NCI-H524 (cell line): ENCODE results near the gene CRYBG3.
"Not testable (repeated sequence)": the region's sequence is repeated elsewhere in the genome, so short reads cannot be mapped to it uniquely, and the experiment has no call there.

ENCODE experiments used
- DNase-seq, 2 experiments: peaks; one replicate each; lab custom pipeline; 2025; lab: John Stamatoyannopoulos, UW

CRYBG3 gene

DNA sequence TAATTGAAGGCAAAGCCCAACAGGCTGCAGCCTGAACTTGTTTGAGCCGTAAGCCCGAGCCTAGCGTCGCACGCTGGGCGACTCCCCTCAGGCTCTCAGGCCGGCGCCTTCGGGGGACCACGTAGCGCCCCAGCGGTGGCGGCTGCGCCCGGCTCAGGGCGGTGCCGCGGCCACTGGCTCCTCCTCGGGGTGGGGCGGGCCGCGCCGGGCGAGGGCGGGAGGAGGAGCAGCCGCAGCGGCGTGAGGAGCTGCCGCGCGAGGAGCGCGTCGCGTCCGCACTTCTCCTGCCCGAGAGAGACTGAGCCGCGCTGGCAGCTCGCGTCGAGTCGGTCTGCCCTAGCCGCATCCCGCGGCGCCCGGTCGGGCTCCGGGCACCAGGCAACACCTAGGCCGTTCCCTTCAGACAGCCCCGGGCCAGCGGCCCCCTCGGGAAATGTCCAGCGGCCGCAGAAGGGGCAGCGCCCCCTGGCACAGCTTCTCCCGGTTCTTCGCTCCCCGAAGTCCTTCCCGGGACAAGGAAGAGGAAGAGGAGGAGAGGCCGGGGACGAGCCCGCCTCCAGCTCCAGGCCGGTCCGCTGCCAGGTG is at the start of gene CRYBG3:
Gene CRYBG3 (plus strand): TSS at position 238 of the 585 bp plus-strand sequence. CDS start 196 bp downstream, at position 434.
- peak; percentile 87 to 91 for DNase-seq

GRCh38 chr3:97772926-97773325 is 48.9 kb upstream of the CRYBG3 start:
- DNase-seq, result no peak

GRCh38 chr3:97778152-97778551 is 43.7 kb upstream of the CRYBG3 start:
- no peak for DNase-seq

DNA sequence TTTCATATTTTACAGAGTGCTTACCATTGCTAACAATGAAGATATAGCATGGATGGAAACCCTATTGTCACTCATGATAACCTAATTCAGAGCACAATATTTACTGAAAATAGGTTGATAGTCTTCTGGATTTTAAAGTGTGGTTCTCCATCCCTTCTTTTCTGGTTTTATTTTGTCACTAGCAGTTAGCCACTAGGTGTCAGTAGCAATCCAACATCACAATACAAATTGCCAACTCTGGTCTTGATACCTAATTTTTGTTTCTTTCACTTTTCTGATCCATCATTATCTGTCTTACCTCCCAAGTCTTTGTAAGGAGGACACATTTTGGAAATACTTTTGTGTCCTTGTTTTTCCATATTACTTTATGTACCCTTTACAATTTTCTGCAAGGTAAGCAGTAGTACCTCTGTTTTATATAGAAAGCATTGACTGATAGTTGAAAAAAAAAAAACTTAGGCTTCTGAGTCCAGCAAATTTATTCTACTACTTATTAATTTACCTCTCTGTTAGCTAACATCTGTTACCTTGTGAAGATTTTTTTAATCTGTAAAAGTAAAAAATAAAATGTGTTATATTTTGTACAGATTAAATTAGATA is 28.3 kb upstream of the CRYBG3 start:
- peak; percentile 39 to 78 for DNase-seq

DNA sequence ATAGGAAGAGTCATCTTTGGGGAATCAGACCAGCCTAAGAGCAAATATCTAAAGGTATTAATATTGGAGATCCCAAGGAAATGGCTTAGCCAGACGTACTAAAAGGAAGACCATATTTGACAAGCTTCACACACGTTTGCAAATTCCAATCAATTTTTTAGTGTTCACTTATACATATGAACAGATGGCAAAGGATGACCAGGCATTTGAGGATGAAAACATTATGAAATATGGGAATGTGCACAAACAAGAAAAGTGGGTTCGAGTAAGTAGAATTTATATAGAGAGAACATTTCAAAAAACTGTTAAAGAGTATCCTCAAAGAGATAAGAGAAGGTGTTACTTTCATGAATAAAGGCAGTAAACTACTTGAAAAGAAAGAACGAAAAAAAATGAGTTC is 25.9 kb upstream of the CRYBG3 start:
- no peak for DNase-seq

- DNase-seq, result no peak
Observed at GRCh38 chr3:97804471-97804870, 17.3 kb upstream of the CRYBG3 start.

DNA sequence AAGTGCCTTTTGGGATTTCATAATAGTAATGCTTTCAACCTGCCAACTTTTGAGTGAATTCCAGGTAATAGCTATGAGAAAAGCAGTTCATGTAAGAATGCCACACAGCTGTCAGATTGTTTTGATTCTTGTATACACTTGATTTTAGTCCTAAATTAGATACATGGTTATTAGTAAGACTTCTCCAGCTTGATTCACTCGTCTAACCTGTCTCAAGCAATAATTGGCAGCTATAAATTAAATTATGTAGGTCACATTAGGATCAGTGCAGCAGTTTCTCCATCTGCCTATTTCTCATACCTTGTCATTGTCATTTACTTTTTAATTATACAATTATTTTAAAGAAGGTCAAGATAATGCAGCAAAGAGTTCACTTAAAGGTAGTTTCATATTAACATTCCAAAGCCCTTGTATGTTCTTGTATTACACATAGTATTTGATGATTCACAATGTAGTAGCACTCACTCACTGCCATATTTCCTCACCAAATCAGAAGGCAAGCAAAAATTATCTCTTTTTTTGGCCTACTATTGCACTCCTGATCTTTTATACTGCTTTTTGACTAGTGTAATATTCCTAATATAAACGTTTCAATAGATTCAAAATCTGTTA is 10.9 kb upstream of the CRYBG3 start:
- no peak for DNase-seq

DNA sequence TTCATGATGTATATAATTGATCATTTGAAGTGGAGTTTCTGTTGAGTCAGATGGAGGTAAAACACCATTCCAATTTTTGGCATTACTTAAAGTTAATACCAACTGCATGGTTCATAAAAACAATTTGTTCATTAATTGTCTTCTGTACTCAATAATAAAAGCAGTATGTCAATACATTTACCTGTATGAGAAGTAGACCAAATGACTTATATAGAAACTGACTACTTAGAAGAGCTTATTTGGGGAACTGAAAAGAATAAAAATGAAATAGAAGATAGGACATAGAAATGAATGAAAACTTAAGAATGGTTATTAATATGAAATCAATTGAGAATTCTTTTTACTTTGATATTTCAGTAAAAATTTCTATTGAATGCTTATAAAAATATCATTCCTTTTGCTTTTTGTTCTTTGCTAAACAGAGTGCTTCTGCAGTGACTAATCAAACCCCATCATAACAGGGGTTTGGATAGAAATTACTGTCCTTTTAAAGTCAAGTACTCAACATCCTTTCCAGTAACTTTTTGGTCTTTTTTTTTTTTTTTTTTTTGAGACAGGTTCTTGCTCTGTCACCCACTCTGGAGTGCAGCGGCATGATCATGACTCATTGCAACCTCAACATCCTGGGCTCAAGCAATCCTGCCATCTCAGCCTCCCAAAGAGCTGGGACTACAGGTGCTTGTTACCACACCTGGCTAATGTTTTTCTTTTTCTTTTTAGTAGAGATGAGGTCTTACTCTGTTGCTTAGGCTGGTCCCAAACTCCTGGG is 6.5 kb upstream of the CRYBG3 start:
- no peak for DNase-seq

GRCh38 chr3:97816811-97817210 is 5.0 kb upstream of the CRYBG3 start:
- DNase-seq, result peak in 1 of 2 experiments; percentile 58

DNA sequence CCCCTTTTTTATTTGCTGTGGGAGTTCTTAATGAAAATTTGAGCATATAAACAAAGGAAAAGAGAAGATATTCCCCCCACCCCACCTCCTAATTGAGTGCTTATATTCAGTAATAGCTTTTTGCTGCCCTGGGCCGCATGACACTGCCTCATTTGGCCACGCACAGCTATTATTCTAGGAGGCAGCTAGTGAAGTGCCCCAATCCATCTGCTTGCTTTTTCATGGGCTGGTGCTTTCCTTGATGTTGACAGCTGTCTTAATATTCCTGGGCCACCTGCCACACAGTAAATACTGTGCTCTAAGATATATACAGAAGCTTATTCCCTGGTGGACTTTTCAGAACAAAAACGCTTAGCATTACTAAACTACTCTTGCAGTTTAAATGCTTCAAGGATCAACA is 3.8 kb upstream of the CRYBG3 start:
- peak; percentile 99 to 100 for DNase-seq

DNA sequence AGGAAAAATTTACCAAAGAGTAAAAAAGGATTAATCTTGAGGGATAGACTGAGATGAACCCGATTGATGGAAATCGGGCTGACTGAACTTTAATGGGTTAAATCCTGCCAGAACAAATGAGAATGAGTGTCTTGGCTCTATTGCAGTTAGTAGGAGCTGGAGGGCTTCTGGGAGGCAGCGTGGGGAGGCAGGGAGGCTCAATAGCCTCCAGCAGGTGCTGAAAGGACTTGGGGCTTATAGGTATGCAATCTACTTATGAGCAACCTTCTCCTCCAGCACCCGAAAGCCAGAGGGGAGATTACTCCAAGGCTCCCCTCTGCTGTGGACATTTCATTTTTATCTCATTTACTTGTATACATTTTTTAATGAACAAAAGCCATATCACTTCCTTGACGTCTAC is 1.0 kb upstream of the CRYBG3 start:
- DNase-seq, result no peak

DNA sequence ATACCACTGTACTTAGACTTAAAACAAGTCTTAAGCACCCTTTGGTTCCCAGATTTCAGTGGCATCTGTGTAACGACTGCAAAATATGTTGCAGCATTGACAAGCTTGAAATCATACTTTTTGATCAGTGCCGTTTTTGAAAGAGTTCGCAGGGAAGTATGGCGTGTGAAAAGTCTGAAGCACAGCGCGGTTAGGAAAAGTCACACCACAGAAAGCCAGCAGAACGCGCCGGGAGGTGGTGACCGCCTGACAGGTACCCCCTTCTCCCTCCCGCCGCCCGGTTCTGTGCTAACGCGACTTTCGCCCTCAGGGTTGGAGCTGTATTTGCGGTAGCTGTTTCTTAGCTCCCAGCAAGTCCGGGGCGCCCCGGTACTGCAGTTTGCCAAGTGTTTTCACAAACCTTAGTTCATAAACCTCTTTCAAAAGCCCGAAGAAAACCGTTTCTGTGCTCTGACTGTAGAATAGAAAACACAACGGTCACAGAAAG is 481 bp upstream of the CRYBG3 start:
- DNase-seq, result peak; percentile 87 to 91

DNA sequence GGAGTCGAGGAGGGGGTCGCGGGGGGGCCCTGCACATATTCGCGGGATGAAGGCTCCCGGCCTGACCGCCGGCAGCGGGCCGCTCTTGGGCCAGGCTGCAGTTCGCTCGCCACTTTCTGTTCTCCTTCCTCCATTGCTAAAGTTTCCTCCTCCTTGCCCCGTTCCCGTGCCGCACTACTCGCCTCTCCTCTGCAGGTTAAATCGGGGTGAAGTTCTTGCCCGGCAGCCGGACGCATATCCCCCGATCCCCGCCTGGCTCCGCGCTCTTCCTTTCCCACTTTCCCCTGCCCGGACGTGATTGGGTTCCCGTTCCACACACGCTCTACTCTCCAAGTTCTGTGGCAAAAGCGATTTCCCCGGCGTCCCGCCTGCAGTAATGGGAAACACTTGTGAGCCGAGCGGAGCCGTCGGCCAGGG is 556 bp downstream of the CRYBG3 start:
- peak; percentile 52 to 72 for DNase-seq

- DNase-seq, result peak; percentile 47 to 67
Observed at GRCh38 chr3:97823046-97824004, 1.5 kb downstream of the CRYBG3 start.

GRCh38 chr3:97825101-97825500 is 3.3 kb downstream of the CRYBG3 start:
- DNase-seq, result no peak

DNA sequence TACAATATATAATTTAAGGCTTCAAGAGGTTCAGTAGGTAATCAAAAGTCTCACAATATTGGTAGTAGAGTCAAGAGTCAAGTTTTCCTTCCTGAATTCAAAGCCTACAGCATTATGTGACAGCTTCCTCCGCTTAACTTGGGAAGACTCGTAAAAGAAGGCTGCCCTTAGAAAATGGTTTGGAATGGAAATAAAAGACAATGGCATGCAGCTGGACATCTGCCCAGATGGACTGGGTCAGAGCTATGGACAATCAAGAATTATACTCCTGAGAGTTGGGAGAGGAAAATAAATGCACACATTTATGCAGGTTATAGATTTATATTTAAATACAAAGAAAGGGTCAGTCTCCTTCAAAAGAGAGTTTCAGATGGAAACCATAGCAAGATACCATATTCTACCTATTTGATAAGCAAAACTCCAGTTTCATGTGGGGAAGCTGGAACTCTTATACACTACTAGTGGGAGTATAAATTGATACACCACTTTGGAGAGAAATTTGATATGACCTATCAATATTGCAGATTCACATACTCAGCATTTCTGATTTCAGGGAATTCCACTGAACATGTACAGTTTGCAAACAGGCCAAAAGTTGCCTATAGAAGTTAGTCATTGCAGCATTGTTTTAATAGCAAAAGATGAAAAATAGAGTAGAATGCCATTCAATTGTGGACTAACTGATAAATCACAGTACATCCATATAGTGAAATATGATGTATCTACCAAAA is 6.1 kb downstream of the CRYBG3 start:
- no peak for DNase-seq

DNA sequence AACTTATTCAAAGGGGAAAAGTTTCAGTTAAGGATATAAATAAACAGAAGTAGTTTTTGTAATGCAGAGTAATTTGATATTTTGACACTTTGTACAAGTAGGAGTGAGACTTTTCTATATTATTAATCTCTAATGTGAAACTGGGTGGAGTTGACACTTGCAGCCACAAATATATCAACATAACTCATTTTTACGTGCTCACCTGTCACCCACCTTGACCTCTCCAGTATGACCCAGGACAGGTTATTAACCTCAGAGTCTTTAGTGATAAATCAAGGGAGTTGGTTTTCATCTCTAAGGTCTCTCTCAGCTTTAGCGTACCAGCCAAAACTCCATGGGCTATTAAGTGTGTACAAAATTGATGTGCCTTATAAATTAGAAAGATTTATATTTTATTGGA is 7.4 kb downstream of the CRYBG3 start:
- no peak for DNase-seq

DNA sequence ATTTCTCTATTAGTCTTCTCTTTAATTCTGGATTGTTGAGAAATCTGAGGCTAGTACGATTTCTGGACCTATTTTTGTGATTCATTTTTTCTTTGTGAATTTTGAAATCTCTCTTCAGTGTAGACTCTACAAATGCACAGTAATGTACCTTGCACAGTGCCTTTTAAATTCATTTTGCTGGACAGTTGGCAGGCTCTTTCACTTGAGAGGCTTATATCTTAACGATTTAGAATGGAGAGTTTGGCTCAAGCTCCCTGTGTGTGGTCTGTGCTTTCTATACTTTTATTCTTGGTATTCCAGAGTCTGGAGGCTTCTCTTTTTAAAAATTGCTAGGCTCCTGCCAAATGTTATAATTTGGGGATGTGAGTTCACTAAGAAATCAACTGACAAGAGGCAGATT is 8.8 kb downstream of the CRYBG3 start:
- DNase-seq, result peak in 1 of 2 experiments; percentile 63

GRCh38 chr3:97831140-97831539 is 9.3 kb downstream of the CRYBG3 start:
- no peak for DNase-seq

- not testable (repeated sequence) for DNase-seq
Observed at GRCh38 chr3:97833184-97833583, 11.4 kb downstream of the CRYBG3 start.

- DNase-seq, result no peak
Observed at GRCh38 chr3:97835761-97836160, 13.9 kb downstream of the CRYBG3 start.
